CD4-positive, alpha-beta memory T cell (primary cell): ENCODE measurements around the gene AKAP6. TPM values are rescaled to one million over a fixed set of nuclear protein-coding genes. Genes with fewer than 3 reads are reported as not detected.
A peak's percentile ranks its signal among the peaks of the same experiment; 100 is the strongest.

Source experiments
- CTCF ChIA-PET: fragments of 350-600 bp; sonication (Branson Sonifier 250); formaldehyde crosslinking; loops from one replicate; lab custom pipeline; 2021; ENCODE audit warnings: inconsistent platforms; ENCODE audit not compliant: partially characterized antibody; lab: Charles Lee
- POLR2A ChIA-PET: fragments of 350-600 bp; sonication (Branson Sonifier 250); formaldehyde crosslinking; loops from one replicate; lab custom pipeline; 2021; ENCODE audit not compliant: partially characterized antibody; lab: Charles Lee
- DNase-seq, 5 donors: peaks; one replicate each; pipeline versions ENCODE4 v3.0.0 to v3.0.0-alpha.2; 2020 to 2022; ENCODE audit warnings: mixed read lengths in 1 of 5
- H3K27ac ChIP-seq: one replicate; pipeline ENCODE4 v1.7.0; 2013; ENCODE audit warnings: low read depth, low read length
- H3K27me3 ChIP-seq: 2 replicates; pipeline ENCODE4 v1.7.0; 2013; ENCODE audit warnings: mild to moderate bottlenecking, low read length, moderate library complexity; ENCODE audit not compliant: insufficient read depth
- H3K36me3 ChIP-seq: 2 replicates; pipeline ENCODE4 v1.7.0; 2013; ENCODE audit warnings: mild to moderate bottlenecking, low read length, moderate library complexity; ENCODE audit not compliant: insufficient read depth
- H3K4me1 ChIP-seq: 2 replicates; pipeline ENCODE4 v1.7.0; 2013; ENCODE audit warnings: mild to moderate bottlenecking, low read length, moderate library complexity; ENCODE audit not compliant: insufficient read depth
- H3K4me3 ChIP-seq, 2 donors: one replicate each; pipeline ENCODE4 v1.7.0; 2013; ENCODE audit warnings: low read length in 2 of 2, mild to moderate bottlenecking in 1 of 2
- H3K9me3 ChIP-seq, 2 donors: one replicate each; pipeline ENCODE4 v1.7.0; 2013; ENCODE audit warnings: low read length in 2 of 2, control low read depth in 1 of 2; ENCODE audit not compliant: control insufficient read depth in 1 of 2
- H3K27ac Mint-ChIP-seq, 7 donors: one replicate each; pipeline ENCODE4 v1.8.0; 2020 to 2021; ENCODE audit warnings: mixed read lengths in 7 of 7, mild to moderate bottlenecking in 6 of 7, inconsistent platforms in 3 of 7, moderate library complexity in 3 of 7
- H3K27me3 Mint-ChIP-seq, 2 donors: one replicate each; pipeline ENCODE4 v1.8.0; 2020 to 2021; ENCODE audit warnings: mixed read lengths in 2 of 2
- H3K36me3 Mint-ChIP-seq, 2 donors: one replicate each; pipeline ENCODE4 v1.8.0; 2020 to 2021; ENCODE audit warnings: mixed read lengths in 2 of 2, inconsistent platforms in 1 of 2, mild to moderate bottlenecking in 1 of 2
- H3K4me1 Mint-ChIP-seq, 4 donors: one replicate each; pipeline ENCODE4 v1.8.0; 2020 to 2021; ENCODE audit warnings: mixed read lengths in 4 of 4, mild to moderate bottlenecking in 1 of 4
- H3K4me3 Mint-ChIP-seq, 8 donors: one replicate each; pipeline ENCODE4 v1.8.0; 2020 to 2021; ENCODE audit warnings: mixed read lengths in 8 of 8, mild to moderate bottlenecking in 7 of 8, moderate library complexity in 6 of 8, inconsistent platforms in 3 of 8
- H3K9me3 Mint-ChIP-seq, 8 donors: one replicate each; pipeline ENCODE4 v1.8.0; 2020 to 2021; ENCODE audit warnings: mixed read lengths in 8 of 8, mild to moderate bottlenecking in 5 of 8, inconsistent platforms in 3 of 8, moderate library complexity in 1 of 8
- intact Hi-C: fragments of 100-400 bp; cut with micrococcal nuclease; formaldehyde crosslinking; loops from one replicate; pipeline ENCODE4 v1.15.1; 2023
- polyA plus RNA-seq, 2 donors: library from polyadenylated mRNA; unstranded; fragments of 300-500 nt; fragmentation: Illumina TruSeq; gene quantifications; one replicate each; pipeline ENCODE4 v1.2.3, GENCODE V29; 2021
- total RNA-seq, 2 experiments: library from RNA; stranded (reverse); gene quantifications; one replicate each; pipeline ENCODE4 v1.2.3, GENCODE V29; 2021

AKAP6 gene
- total and polyA plus RNA-seq, 4 experiments from 2014 or later: 0.98 to 4.4 (median 3.7) TPM; not detected in 1

GRCh38 chr14:32536175-32536574, 207.1 kb downstream of the AKAP6 start:
- H3K4me1 Mint-ChIP-seq: peaks cover 0 to 2% (median 0%) of the 10 kb centered on the region in 4 donors
- H3K4me1 ChIP-seq: no peaks in the 10 kb centered on the region
- ChIA-PET CTCF (no interaction called here), POLR2A (no interaction called here)
- intact Hi-C loops: no loop called here
- H3K27ac ChIP-seq: no peak overlapping the region
- no peaks in the 10 kb centered on the region for H3K36me3 Mint-ChIP-seq
- peaks cover 0 to 2% (median 0%) of the 10 kb centered on the region in 8 donors for H3K9me3 Mint-ChIP-seq
- no peak for DNase-seq
- no peak overlapping the region for H3K4me3 Mint-ChIP-seq
- H3K27me3 ChIP-seq: no peaks in the 10 kb centered on the region
- peak overlapping the region in 1 of 7 donors; percentile 69 for H3K27ac Mint-ChIP-seq
- H3K27me3 Mint-ChIP-seq: peaks cover 0 to 3% of the 10 kb centered on the region in 2 donors
- H3K9me3 ChIP-seq: no peaks in the 10 kb centered on the region
- H3K4me3 ChIP-seq: no peak overlapping the region
- H3K36me3 ChIP-seq: no peaks in the 10 kb centered on the region

- Histone ChIP-seq H3K27ac (no peak overlapping the region), H3K4me1 (no peaks in the 10 kb centered on the region), H3K9me3 (no peaks in the 10 kb centered on the region), H3K27me3 (no peaks in the 10 kb centered on the region), H3K36me3 (no peaks in the 10 kb centered on the region), H3K4me3 (no peak overlapping the region)
- Mint-ChIP-seq H3K36me3 (no peaks in the 10 kb centered on the region), H3K4me3 (no peak overlapping the region), H3K27me3 (peaks cover 0 to 3% of the 10 kb centered on the region in 2 donors), H3K4me1 (peaks cover 0 to 2% (median 0%) of the 10 kb centered on the region in 4 donors), H3K27ac (no peak overlapping the region), H3K9me3 (peaks cover 0 to 2% (median 0%) of the 10 kb centered on the region in 8 donors)
- intact Hi-C loops: no loop called here
- CTCF ChIA-PET: no interaction called here
- POLR2A ChIA-PET: no interaction called here
- DNase-seq: no peak
Observed at GRCh38 chr14:32537166-32537565, 208.1 kb downstream of the AKAP6 start.

- no peaks in the 10 kb centered on the region for H3K36me3 ChIP-seq
- H3K27me3 Mint-ChIP-seq: peaks cover 0 to 1% of the 10 kb centered on the region in 2 donors
- no peak overlapping the region for H3K27ac Mint-ChIP-seq
- no peaks in the 10 kb centered on the region for H3K4me1 ChIP-seq
- intact Hi-C loops: no loop called here
- H3K4me3 ChIP-seq: no peak overlapping the region
- POLR2A ChIA-PET: no interaction called here
- H3K4me3 Mint-ChIP-seq: no peak overlapping the region
- H3K4me1 Mint-ChIP-seq: peaks cover 0 to 2% (median 0%) of the 10 kb centered on the region in 4 donors
- no peak overlapping the region for H3K27ac ChIP-seq
- no peaks in the 10 kb centered on the region for H3K9me3 Mint-ChIP-seq
- no peaks in the 10 kb centered on the region for H3K9me3 ChIP-seq
- H3K27me3 ChIP-seq: no peaks in the 10 kb centered on the region
- no peak for DNase-seq
- CTCF ChIA-PET: no interaction called here
- no peaks in the 10 kb centered on the region for H3K36me3 Mint-ChIP-seq
Observed at GRCh38 chr14:32542507-32542906, 213.4 kb downstream of the AKAP6 start.

- no peaks in the 10 kb centered on the region for H3K4me1 ChIP-seq
- no peaks in the 10 kb centered on the region for H3K4me1 Mint-ChIP-seq
- intact Hi-C loops: no loop called here
Observed at GRCh38 chr14:32545095-32545494, 216.0 kb downstream of the AKAP6 start.

GRCh38 chr14:32545506-32546210, 216.6 kb downstream of the AKAP6 start:
- CTCF ChIA-PET: no interaction called here
- Mint-ChIP-seq H3K4me3 (no peak overlapping the region), H3K27me3 (peaks cover 0 to 1% of the 10 kb centered on the region in 2 donors), H3K27ac (no peak overlapping the region), H3K36me3 (no peaks in the 10 kb centered on the region), H3K4me1 (no peaks in the 10 kb centered on the region), H3K9me3 (no peaks in the 10 kb centered on the region)
- H3K27ac ChIP-seq: no peak overlapping the region
- H3K9me3 ChIP-seq: no peaks in the 10 kb centered on the region
- H3K36me3 ChIP-seq: no peaks in the 10 kb centered on the region
- no peak overlapping the region for H3K4me3 ChIP-seq
- H3K27me3 ChIP-seq: no peaks in the 10 kb centered on the region
- intact Hi-C loops: no loop called here
- no peak for DNase-seq
- POLR2A ChIA-PET: no interaction called here
- no peaks in the 10 kb centered on the region for H3K4me1 ChIP-seq

More at GRCh38 chr14:32545095-32545494, 216.0 kb downstream of the AKAP6 start:
- POLR2A ChIA-PET: no interaction called here
- no peak overlapping the region for H3K27ac Mint-ChIP-seq
- Histone ChIP-seq H3K36me3 (no peaks in the 10 kb centered on the region), H3K9me3 (no peaks in the 10 kb centered on the region), H3K4me3 (no peak overlapping the region), H3K27me3 (no peaks in the 10 kb centered on the region), H3K27ac (no peak overlapping the region)
- no peaks in the 10 kb centered on the region for H3K9me3 Mint-ChIP-seq
- H3K4me3 Mint-ChIP-seq: no peak overlapping the region
- no peaks in the 10 kb centered on the region for H3K36me3 Mint-ChIP-seq
- H3K27me3 Mint-ChIP-seq: peaks cover 0 to 1% of the 10 kb centered on the region in 2 donors
- no peak for DNase-seq
- CTCF ChIA-PET: no interaction called here

GRCh38 chr14:32546246-32546645, 217.1 kb downstream of the AKAP6 start:
- H3K4me1 ChIP-seq: no peaks in the 10 kb centered on the region
- no peak for DNase-seq
- H3K27ac Mint-ChIP-seq: no peak overlapping the region
- H3K4me1 Mint-ChIP-seq: no peaks in the 10 kb centered on the region
- peaks cover 0 to 1% of the 10 kb centered on the region in 2 donors for H3K27me3 Mint-ChIP-seq
- H3K4me3 ChIP-seq: no peak overlapping the region
- ChIA-PET POLR2A (no interaction called here), CTCF (no interaction called here)
- H3K9me3 ChIP-seq: no peaks in the 10 kb centered on the region
- H3K36me3 Mint-ChIP-seq: no peaks in the 10 kb centered on the region
- no peaks in the 10 kb centered on the region for H3K9me3 Mint-ChIP-seq
- intact Hi-C loops: no loop called here
- no peaks in the 10 kb centered on the region for H3K36me3 ChIP-seq
- H3K27ac ChIP-seq: no peak overlapping the region
- no peak overlapping the region for H3K4me3 Mint-ChIP-seq
- no peaks in the 10 kb centered on the region for H3K27me3 ChIP-seq

- no peaks in the 10 kb centered on the region for H3K27me3 ChIP-seq
- H3K9me3 ChIP-seq: no peaks in the 10 kb centered on the region
- H3K36me3 ChIP-seq: no peaks in the 10 kb centered on the region
- H3K4me3 ChIP-seq: no peak overlapping the region
- Mint-ChIP-seq H3K36me3 (no peaks in the 10 kb centered on the region), H3K27me3 (peaks cover 0 to 1% of the 10 kb centered on the region in 2 donors), H3K27ac (no peak overlapping the region), H3K4me3 (no peak overlapping the region), H3K9me3 (no peaks in the 10 kb centered on the region), H3K4me1 (no peaks in the 10 kb centered on the region)
- ChIA-PET CTCF (no interaction called here), POLR2A (no interaction called here)
- intact Hi-C loops: no loop called here
- DNase-seq: no peak
- no peak overlapping the region for H3K27ac ChIP-seq
- H3K4me1 ChIP-seq: no peaks in the 10 kb centered on the region
Observed at GRCh38 chr14:32552766-32553165, 223.7 kb downstream of the AKAP6 start.
